DOHH2 (cell line): ENCODE measurements around the gene NLGN2.

Experiments
- CTCF ChIP-seq: fragments of 200-600 bp; sonication (generic); IDR thresholded peaks from one replicate; pipeline ENCODE4 v1.5.1; 2014; ENCODE audit warnings: antibody characterized with exemption, mild to moderate bottlenecking, low read depth, low read length; ENCODE audit not compliant: poor library complexity, severe bottlenecking
- EZH2phosphoT487 ChIP-seq: fragments of 200-600 bp; sonication (generic); IDR thresholded peaks from 2 replicates; pipeline ENCODE4 v1.6.1; 2017; ENCODE audit warnings: borderline replicate concordance, mild to moderate bottlenecking, antibody characterized with exemption, low read length, moderate library complexity, mixed read lengths

- no peak for TF ChIP-seq CTCF
- TF ChIP-seq EZH2phosphoT487: no peak
Observed at GRCh38 chr17:7448461-7448860, 40.8 kb downstream of the NLGN2 start.
